Activated T-helper 1 cell treated with anti-CD3 and anti-CD28 coated beads, Interleukin-2, amount 50 U/mL, for 16 hours (primary cell): ENCODE measurements around the gene TCF7L2.

Source experiments
- DNase-seq, 2 donors: peaks; one replicate each; pipeline ENCODE4 v3.0.0-alpha.2; 2020; ENCODE audit warnings: low read depth in 1 of 2, low spot score in 1 of 2

Gene TCF7L2

DNA sequence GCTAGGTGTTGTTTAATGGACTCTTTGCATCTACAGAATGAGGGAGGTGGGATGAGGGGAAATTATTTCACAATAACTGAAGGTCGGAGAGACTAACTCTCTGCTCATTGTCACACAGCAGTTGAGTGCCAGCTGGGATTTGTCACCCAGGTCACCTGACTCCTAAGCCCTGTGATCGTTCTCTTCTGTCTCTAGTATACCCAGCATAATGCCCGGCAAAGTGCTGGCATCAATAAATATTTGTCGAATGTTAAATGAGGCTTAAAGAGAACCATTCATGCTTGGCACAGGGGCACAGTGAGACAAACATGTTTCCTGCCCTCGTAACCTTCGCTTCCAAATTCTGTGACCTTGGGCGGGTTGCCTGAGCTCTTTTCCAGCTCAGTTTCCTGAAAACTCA, 70.8 kb downstream of the TCF7L2 start:
- DNase-seq = no peak

DNA sequence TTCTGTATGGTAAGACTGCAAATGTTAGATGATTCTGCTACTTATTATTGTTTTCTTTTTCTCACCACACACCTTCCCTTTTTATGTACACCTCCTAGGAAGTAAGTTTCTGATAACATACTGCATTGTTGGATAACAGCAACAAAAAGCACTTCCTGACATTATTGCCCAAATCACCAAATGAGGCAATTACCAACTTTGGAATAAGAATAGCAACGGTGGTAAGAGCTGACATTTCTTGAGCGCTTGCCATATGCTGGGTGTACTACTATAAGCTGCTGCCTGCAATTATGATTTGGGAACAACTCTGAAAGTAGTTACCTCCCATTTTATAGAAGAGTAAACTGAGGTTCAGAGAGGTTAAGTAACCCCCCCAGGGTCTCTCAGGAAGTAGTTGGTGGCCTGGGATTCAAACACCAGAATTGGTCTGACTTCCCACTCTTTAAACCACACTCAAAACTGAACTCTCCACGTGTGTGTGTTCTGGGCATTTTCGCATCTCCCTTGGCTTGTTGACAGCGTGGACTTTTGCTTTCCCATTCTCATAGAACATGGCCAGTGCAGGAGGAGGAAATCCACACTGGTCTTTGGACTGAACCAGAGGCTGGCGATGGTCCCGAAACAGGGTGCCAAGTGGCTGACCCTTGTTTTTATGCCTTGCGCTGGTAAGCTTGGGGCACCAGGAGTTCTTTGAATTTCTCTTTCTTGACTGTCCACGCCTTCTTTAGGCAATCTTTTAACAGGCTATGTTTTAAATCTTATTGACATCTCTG, 71.4 kb downstream of the TCF7L2 start:
- DNase-seq = no peak

DNA sequence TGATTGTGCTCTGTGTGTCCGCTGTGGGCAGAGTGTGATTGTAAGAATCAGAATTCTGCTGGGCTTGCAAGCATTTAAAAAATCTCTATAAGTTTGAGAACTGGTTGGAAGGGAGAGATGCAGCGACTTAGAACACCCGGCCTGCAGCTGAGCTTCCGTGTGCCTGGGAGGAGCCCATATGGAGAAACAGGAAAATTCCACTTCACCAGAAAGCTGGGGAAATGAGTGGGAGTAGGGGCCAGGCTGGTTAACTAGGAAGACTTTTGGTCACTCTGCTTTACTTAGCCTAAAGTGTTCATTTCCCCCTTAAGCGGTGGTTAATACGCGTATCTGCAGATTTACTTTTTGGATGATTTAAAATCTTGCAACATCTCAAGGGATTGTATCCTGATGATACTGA, 72.2 kb downstream of the TCF7L2 start:
- no peak for DNase-seq

DNA sequence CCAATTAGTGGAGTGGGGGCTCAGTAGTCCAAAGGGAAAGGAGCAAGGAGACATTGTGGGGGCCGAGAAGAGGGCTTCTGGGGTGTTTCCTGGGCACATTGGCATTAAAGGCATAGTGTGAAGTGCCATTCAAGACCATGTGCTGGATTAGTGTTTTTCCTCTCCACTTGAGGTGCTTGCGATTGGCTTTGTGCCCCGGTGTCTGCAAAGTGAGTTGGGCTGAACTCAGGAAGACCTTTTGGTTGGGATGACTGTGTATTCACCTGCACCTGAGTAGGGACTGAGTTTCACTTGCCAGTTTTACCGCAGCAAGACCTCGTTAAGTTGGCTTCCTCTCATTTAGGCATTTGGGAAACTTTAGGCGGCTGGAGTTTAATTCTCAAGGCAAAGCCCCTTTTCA, 73.0 kb downstream of the TCF7L2 start:
- DNase-seq = no peak

DNA sequence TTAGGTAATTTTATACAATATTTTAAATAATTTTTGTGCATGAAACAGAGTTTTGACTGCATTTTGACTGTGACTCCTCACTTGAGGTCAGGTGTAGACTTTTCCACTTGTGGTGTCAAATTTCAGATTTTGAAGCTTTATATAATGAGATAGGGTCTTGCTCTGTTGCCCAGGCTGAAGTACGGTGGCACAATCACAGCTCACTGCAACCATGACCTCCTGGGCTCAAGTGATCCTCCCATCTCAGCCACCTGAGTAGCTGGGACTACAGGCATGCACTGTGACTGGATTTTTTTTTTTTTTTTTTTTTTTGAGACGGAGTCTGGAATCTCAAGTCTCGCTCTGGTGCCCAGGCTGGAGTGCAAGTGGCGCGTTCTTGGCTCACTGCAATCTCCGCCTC, 74.9 kb downstream of the TCF7L2 start:
- DNase-seq = no peak

DNA sequence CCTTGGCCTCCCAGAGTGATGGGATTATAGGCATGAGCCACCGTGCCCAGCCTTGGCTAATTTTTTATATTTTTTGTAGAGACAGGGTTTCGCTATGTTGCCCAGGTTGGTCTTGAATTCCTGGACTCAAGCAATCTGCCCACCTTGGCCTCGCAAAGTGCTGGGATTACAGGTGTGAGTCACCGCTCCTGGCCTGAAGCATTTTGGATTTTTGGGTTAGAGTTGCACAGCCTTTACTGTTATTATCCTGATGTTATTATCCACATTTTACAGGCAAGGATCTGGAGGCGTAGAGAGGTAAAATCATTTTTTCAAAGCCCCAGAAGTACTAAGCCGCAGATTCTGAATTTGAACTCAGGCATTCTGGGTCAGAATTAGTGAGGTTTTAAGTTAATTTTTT, 75.4 kb downstream of the TCF7L2 start:
- DNase-seq = no peak

DNA sequence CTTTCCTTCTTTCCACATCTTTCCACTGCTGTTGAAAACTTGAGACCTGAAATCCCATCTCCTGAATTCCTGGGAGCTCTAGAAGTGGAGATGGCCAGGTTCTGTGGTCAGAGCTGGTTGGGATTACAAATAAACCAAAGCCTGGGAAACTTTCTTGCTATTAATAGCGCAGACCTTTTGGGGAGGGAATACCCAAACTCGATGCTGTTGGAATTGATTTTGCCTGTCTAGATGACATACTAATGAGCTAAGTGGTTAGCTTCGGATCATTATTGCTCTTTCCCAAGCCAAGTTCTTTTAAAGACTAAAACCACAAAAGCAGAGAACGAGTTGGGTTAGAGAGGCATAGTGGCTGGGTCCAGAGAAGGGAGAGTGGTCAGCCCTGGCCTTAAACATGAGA, 76.6 kb downstream of the TCF7L2 start:
- DNase-seq = no peak

DNA sequence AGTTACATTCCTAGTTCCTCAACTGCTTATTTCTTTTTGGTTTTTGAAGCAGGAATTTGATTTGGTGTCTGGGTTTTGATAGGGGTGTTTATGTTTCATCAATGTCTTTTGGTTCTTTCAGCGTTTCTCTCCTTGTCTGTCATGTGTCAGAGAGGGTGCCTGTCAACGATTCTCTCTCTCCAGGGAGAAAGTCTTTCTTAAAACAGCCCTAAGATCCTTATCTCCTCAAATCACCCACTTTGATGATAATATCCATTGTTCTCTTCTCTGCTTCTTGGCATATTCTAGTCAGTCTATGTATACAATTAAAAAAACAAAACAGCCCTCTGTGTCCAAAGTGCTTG, 77.2 kb downstream of the TCF7L2 start:
- DNase-seq = no peak

DNA sequence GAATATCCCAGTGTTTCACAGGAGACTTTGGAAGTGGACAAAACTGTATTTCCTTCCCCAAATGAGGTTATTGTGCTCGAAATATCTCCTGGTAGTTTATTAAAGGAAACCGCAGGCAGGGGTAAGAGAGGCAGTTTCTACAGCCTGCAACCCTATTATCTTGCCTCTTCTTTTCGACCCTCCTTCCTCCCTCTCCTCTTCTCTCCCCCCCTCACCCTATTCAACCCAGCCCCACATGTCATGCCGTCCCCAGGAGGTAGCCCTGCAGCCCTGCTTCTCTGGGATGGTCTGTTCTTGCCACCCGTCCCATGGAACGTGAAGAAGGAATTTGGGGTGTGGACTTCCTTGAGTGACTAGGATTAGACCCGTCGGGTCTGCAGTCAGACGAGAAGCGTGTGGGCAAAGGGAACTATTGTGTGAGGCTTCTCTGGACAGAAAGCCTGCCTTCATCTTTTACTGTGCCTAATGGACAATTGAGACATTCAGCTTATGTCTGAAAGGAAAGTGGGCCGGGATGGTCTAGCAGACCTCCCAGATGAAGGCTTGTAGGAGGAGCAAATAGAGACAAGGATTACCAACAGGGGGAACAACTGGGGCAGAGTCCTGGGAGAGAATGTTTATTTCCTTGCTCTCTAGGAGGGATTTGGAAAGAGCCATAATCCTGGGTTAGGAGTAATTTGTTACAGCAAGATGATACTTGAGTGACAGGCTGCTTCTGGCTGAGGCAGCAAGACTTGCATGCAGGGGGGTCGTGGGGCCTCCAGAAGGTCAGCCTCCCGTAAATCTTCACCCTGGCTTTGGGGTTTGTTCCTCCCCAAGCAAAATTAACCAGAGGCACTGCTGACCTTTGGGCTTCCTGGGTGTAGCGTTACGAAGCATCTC, 77.8 kb downstream of the TCF7L2 start:
- no peak for DNase-seq

DNA sequence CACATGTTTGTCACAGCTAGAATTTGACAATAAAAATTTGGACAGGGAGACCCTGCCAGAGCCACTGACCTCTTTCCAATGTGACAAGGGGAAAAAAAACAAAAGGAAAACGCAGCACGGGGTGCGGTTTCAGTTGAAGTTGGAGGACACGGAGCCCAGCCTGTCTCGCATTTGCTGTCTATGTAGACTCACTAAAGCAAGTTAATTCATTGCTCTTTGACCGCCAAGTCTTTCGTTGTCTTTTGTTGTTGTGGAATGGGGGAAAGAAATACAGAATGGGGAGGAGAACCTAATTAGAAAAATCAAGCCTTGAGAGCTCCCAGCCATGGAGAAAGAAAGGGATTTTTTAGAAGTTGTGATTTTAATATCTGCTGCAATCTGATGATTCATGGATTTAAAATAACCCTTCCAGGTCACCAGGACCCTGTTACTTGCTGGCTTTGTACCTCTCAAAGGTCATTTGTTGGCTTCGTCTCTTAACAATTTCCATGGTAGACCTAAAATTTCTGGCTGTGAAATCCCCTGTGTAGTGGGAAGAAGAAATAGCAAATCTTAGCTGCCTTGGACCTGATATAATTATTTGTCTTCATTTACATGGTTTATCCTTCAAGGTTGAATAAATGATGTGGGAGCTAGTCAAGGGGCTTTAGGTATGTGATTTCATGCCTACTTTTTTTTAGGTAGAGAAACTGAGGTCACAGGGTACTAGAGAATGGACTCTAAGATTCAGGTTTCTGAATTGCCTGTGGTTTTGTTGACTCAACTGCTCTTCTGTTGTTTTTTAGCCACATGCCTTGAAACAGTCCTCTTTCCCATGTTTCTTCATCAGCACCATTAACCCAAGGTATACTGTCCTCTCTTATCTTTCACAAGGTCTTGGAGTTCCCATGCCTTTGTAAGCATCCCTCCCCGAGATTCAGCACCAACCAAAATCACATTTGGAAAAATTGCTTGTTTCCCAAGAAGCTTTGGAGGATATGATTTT, 78.7 kb downstream of the TCF7L2 start:
- DNase-seq = no peak

DNA sequence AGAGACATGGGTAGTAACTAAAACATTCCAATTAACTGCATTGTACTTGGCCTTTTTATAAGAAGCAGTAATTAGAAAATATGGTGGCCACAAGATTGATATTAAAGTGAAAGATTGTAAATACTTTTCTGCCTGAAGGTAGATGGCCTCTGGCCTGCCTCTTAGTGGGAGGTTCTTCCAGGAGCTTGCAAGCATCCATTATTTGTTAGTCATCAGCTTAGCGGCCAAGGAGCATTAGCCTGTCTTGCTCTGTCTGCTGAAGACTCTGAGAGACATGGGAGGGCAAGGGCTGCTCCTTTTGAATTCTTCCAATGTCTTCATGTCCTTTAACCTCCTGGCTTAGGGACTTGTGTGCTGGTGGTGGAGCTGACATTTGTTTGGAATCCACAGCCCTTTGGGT, 80.4 kb downstream of the TCF7L2 start:
- DNase-seq = no peak

DNA sequence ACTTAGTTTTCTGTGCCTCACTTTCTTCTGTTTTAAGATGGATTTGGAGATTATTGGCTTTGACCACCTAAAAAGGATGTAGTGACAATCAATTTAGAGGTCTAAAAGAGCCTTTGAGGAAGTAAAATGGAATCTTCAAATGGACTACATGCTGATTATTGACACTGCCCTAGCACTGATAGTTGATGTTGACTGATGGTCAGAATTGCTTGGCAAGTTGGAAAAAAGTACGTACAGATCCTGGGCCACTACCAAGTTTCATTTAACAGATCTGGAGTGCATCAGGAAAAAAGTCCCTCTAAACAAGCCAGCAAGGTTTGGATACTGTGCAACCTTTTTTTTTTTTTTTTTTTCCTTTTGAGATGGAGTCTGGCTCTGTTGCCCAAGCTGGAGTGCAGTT, 81.1 kb downstream of the TCF7L2 start:
- DNase-seq = no peak

DNA sequence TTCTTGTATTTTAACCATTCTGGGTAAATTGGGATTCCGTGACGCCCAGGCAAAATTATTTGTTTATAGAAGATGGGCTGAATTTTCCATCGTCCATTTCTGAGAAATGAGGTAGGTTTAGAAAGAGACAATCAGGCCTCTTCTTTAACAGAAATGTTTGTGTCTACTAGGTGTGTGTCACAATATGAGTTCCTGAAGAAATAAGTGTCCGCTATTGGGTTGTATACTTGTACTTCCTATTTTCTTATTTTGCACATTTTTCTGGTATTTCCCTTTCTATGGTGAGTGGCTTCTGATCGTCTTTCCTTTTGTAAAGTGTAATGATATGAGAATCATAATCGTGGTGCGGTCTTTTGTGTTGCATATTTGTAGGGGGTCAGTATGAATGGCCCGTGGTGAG, 83.9 kb downstream of the TCF7L2 start:
- DNase-seq = no peak

DNA sequence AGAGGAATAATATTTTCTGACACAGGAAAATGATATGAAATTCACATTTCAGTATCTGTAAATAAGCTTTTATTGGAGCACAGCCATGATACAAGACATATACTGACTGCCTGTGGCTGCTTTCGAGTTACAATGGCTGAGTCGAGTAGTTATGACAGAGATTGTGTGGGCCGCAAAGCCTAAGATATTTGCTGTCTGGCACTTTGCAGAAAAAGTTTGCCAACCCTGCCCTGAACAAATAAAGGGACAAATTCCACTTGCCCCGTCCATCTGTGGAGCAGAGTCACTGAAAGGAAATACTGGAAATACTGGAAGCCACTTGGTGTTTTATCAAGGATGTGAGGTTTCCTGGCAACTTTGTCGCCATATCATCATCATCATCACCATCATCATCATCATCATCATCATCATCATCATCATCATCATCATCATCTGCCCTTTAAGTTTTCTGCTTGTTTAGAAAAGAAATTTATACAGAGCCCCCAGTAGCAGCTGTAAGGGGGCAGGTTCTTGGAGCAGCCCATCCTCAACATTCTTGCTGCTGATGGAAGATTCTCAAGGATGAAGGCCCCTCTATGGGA, 85.8 kb downstream of the TCF7L2 start:
- no peak for DNase-seq

DNA sequence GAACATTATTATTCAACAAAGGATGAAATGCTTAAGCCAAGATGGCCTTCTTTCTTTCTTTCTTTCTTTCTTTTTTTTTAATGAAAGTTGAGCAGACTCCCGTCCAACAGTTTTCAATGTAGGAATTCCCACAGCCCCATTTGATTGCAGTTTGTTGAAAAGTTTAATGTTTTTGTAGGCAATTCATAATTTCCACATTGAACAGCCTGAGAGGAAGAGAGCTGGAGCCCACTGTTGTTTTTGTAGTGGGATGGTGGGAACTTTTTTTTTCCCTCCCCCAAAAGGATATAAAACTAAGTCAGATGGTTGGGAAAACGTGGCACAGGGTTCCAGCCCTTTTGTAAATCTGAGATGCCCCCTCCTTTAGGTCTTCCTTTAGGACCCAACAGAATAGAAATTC, 86.6 kb downstream of the TCF7L2 start:
- no peak for DNase-seq

DNA sequence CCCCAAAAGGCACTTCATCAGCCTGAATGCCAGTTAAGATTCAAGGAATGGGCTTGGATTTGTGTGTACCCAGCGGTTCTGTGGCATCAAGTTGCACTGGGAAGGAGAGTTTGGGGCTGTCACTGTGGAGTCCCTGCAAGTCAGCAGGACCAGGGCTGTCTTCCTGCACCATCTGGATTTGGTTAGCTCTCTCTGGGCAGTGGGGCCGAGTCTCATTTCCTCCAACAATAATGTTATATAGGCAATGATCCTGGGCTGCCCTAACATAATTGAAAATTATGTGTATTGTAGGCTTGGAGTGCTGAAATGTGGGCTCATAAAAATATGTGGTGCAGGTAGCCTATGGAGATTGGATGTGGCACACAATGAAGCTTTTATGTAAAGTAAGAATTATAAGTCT, 87.2 kb downstream of the TCF7L2 start:
- no peak for DNase-seq

DNA sequence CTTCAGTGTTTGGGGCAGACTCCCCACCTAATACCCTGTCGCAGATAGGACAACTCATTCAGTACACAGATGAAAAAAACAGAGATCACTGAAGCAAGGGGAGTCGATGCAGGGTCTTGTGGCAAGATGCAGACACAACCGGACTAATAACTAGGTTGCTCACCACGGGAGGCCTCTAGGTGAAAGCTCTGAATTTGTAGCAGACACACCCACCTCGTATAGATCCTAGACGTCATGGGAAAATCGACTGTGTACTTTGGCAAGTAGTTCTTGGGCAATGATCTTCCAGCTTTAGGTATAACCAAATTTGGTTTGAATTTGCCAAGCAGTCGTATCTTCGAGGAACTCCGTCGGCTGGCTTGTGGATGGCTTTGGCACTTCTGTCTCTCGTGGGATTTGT, 88.1 kb downstream of the TCF7L2 start:
- no peak for DNase-seq

DNA sequence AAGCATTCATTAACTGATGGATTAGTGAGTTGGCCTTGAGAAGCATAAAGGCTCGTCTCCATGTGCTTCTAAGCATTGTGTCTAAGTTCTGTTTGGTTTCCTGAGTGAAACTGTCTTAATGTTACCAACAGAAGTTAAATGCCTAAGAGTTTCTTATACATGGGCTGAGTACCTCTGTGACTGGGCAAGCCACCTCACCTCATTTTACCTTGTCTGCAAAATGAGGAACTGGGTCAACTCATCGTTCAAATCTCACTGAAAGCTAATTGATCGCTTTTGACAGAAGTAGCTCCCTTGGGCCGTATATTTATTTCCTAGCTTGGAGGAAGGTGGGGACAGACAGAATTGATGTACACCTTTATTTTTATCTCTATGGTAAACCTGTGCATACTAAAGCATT, 88.9 kb downstream of the TCF7L2 start:
- DNase-seq = no peak

DNA sequence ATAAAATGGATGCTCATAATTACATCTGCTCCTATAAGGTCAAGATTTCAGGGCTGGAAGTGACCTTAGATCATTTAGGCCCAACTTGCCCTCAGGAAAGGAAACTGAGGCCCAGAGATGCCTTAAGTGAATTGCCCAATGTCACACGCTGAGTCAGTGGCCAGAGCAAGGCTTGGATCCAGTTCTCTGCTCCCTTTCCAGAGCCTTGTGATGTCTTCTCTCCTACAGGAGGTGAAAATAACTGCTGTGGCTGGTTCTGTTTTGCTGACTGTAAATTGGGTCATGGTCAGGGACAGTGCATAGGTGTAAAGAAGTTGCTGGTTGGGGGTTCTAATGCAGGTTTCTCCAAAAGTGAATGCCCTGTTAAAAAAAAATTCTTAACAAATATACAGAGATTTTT, 91.3 kb downstream of the TCF7L2 start:
- no peak for DNase-seq

DNA sequence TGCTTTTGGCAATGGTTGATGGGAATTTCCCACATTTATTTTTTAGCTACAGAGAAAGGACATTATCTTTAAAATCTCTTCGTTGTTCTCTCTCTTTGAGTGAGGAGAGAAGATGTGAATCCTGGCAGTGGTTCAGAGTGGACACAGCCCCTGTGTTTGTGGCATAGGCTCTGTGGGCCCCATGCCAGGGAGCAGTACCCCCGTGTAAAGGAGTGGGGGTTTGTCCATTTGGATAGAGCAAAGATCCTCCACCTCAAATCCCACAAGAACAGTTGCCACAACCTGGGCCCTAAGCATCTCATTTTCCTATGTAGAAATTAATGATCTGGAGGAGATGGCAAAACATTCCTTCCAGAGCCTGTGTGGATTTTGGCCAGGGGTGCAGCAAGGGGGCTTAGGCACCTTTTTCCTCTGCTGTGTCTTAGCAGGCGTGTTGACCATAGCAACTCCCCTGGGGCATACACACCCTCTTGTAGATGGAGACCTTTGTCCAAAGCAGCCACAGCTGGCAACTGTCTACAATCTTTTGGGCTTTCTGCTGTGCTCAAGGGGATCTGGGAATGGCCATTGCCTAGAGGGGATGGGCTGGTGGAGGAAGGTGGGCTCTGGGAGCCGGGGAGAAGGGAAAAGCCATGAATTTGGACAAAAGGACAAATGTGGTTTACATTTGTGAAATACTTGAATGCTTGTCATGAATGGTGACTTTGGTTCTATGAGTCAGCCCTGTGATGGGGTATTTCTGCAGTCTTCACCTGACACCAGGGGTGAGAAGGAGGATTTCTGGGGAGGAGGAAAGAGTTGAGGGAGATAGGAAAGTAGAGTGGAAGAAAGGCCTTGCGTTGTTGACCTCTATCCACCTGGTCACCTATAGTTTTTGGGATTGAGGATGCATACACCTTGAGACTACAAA, 92.0 kb downstream of the TCF7L2 start:
- DNase-seq = no peak
